Measurements from ENCODE around the gene EHMT1.

DNA sequence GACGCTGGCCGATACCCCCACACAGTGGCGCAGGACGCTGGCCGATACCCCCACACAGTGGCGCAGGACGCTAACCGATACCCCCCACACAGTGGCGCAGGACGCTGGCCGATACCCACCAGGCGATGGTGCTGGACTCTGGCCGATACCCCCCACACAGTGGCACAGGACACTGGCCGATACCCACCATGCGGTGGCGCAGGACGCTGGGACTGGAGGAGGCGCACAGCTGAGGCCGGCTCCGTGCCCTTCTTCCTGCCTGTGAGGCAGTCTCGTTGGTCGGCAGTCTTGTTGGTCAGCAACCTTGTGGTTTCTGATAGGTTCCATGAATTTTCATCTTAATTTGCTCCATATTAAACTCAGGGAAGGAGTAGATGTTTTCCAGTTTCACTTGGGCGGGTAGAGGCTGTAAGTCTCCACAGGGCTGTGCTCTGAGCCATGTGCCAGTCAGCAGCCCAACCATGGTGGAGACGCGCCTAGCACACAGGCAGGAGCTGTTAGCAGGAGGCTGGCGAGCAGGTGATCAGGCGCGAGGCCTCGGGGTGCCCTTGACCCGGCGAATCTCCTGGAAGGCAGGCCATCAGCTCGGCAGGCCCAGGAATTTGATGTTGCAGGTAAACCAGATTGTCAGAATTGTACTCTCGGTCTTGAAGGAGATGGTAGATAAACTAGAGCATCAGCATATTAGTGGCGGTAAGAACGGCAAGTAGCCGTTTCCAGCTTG lies 75.6 kb downstream of the EHMT1 start:
- TF ChIP-seq, protein P1, sequence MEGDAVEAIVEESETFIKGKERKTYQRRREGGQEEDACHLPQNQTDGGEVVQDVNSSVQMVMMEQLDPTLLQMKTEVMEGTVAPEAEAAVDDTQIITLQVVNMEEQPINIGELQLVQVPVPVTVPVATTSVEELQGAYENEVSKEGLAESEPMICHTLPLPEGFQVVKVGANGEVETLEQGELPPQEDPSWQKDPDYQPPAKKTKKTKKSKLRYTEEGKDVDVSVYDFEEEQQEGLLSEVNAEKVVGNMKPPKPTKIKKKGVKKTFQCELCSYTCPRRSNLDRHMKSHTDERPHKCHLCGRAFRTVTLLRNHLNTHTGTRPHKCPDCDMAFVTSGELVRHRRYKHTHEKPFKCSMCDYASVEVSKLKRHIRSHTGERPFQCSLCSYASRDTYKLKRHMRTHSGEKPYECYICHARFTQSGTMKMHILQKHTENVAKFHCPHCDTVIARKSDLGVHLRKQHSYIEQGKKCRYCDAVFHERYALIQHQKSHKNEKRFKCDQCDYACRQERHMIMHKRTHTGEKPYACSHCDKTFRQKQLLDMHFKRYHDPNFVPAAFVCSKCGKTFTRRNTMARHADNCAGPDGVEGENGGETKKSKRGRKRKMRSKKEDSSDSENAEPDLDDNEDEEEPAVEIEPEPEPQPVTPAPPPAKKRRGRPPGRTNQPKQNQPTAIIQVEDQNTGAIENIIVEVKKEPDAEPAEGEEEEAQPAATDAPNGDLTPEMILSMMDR (IDR thresholded peaks at IDR 0.05; ENCODE audit: insufficient read depth, low read length, poor library complexity, severe bottlenecking) = no peak
- TF ChIP-seq EZH2phosphoT487 (conservative IDR thresholded peaks at IDR 0.05; ENCODE audit: low read length) = no peak

Measured in SU-DHL-6 (cell line).